ENCODE data around the gene GPC3.
"Not testable (repeated sequence)": the region's sequence is repeated elsewhere in the genome, so short reads cannot be mapped to it uniquely, and the experiment has no call there.

GPC3 gene

GRCh38 chrX:133542476-133542875 is 442.9 kb downstream of the GPC3 start:
- DNase-seq, result no peak

- DNase-seq, result no peak
Observed at GRCh38 chrX:133541021-133541420, 444.4 kb downstream of the GPC3 start.

GRCh38 chrX:133538148-133538547 is 447.2 kb downstream of the GPC3 start:
- DNase-seq, result no peak

GRCh38 chrX:133537142-133537541 is 448.3 kb downstream of the GPC3 start:
- DNase-seq, result no peak

- DNase-seq, result no peak
Observed at GRCh38 chrX:133535066-133535465, 450.3 kb downstream of the GPC3 start.

GRCh38 chrX:133534172-133534571 is 451.2 kb downstream of the GPC3 start:
- no peak for DNase-seq

- DNase-seq, result no peak
Observed at GRCh38 chrX:133533249-133533648, 452.1 kb downstream of the GPC3 start.

- no peak for DNase-seq
Observed at GRCh38 chrX:133530960-133531359, 454.4 kb downstream of the GPC3 start.

GRCh38 chrX:133529578-133529977 is 455.8 kb downstream of the GPC3 start:
- DNase-seq, result no peak

- no peak for DNase-seq
Observed at GRCh38 chrX:133527825-133528224, 457.6 kb downstream of the GPC3 start.

GRCh38 chrX:133527415-133527814 is 458.0 kb downstream of the GPC3 start:
- no peak for DNase-seq

- not testable (repeated sequence) for DNase-seq
Observed at GRCh38 chrX:133526773-133527172, 458.6 kb downstream of the GPC3 start.

GRCh38 chrX:133523526-133523925 is 461.9 kb downstream of the GPC3 start:
- no peak for DNase-seq

GRCh38 chrX:133523081-133523487 is 462.3 kb downstream of the GPC3 start:
- DNase-seq, result no peak

- no peak for DNase-seq
Observed at GRCh38 chrX:133516686-133517085, 468.7 kb downstream of the GPC3 start.

- DNase-seq, result no peak
Observed at GRCh38 chrX:133514486-133514885, 470.9 kb downstream of the GPC3 start.

GRCh38 chrX:133513123-133513522 is 472.3 kb downstream of the GPC3 start:
- no peak for DNase-seq

GRCh38 chrX:133511041-133511440 is 474.4 kb downstream of the GPC3 start:
- DNase-seq, result no peak

GRCh38 chrX:133497356-133497755 is 488.0 kb downstream of the GPC3 start:
- no peak for DNase-seq

- DNase-seq, result no peak
Observed at GRCh38 chrX:133495464-133496391, 489.7 kb downstream of the GPC3 start.

GRCh38 chrX:133493366-133493765 is 492.0 kb downstream of the GPC3 start:
- DNase-seq, result no peak

GRCh38 chrX:133490955-133491354 is 494.4 kb downstream of the GPC3 start:
- DNase-seq, result no peak
